K562 (cell line): ENCODE results near the gene PSMB2. TPM values are rescaled to one million over a fixed set of nuclear protein-coding genes. Genes with fewer than 3 reads are reported as not detected.

Experiments
- ARHGAP35 ChIP-seq: fragments of 450-650 bp; IDR thresholded peaks from 2 replicates; pipeline ENCODE4 v1.6.1; 2018; ENCODE audit not compliant: partially characterized antibody
- ARID3B ChIP-seq: fragments of 250-450 bp; sonication (Bioruptor Pico); IDR thresholded peaks from 2 replicates; pipeline ENCODE4 v1.4.0; 2020; ENCODE audit warnings: borderline replicate concordance
- ATF1 ChIP-seq, 2 experiments: fragments of 450-650 bp in 1 of 2; IDR thresholded peaks; 2 replicates each; pipeline ENCODE4 v1.6.1; 2016; ENCODE audit warnings: missing compliant biosample characterization in 1 of 2, missing genetic modification characterization in 1 of 2
- DDX20 ChIP-seq: fragments of 450-650 bp; IDR thresholded peaks from 2 replicates; pipeline ENCODE4 v1.6.1; 2016; ENCODE audit warnings: missing genetic modification characterization, low read depth, mild to moderate bottlenecking, missing compliant biosample characterization, moderate library complexity
- MAX ChIP-seq: sonication (generic); formaldehyde crosslinking; IDR thresholded peaks from 2 replicates; pipeline ENCODE4 v1.9.0; 2022; ENCODE audit warnings: mild to moderate bottlenecking, missing genetic modification reagents
- PRMT5 ChIP-seq: sonication (generic); formaldehyde crosslinking; IDR thresholded peaks from 2 replicates; pipeline ENCODE4 v1.5.0; 2020; ENCODE audit warnings: missing genetic modification reagents
- TBL1XR1 ChIP-seq, 2 experiments: IDR thresholded peaks; 2 replicates each; pipeline ENCODE4 v1.6.1; 2012; ENCODE audit warnings: improper control_type of control experiment in 2 of 2, low read length in 2 of 2, mild to moderate bottlenecking in 1 of 2
- TSHZ1 ChIP-seq: fragments of 250-450 bp; sonication (Bioruptor Pico); IDR thresholded peaks from 2 replicates; pipeline ENCODE4 v1.4.0; 2020; ENCODE audit warnings: mild to moderate bottlenecking, moderate library complexity
- USF2 ChIP-seq: sonication (generic); formaldehyde crosslinking; IDR thresholded peaks from 2 replicates; pipeline ENCODE4 v1.5.0; 2020; ENCODE audit warnings: missing genetic modification reagents
- ZC3H4 ChIP-seq: sonication (generic); formaldehyde crosslinking; IDR thresholded peaks from 2 replicates; pipeline ENCODE4 v1.9.0; 2021; ENCODE audit warnings: missing genetic modification reagents, borderline replicate concordance
- ZC3H8 ChIP-seq: fragments of 450-650 bp; IDR thresholded peaks from 2 replicates; pipeline ENCODE4 v1.6.1; 2017
- ZHX1 ChIP-seq: fragments of 150-350 bp; conservative IDR thresholded peaks from 2 replicates; pipeline ENCODE4 v1.6.1; 2014; ENCODE audit warnings: low read length
- ZNF134 ChIP-seq: fragments of 250-450 bp; sonication (Bioruptor Pico); conservative IDR thresholded peaks from 2 replicates; pipeline ENCODE4 v1.4.0; 2020
- ZNF583 ChIP-seq: fragments of 250-450 bp; sonication (Bioruptor Pico); IDR thresholded peaks from 2 replicates; pipeline ENCODE4 v1.4.0; 2020
- ZNF639 ChIP-seq, 2 experiments: fragments of 200-800 bp in 1 of 2; sonication (Bioruptor generic) in 1 of 2; sonication (generic) in 1 of 2; formaldehyde crosslinking in 1 of 2; IDR thresholded peaks in 1 of 2; conservative IDR thresholded peaks in 1 of 2; 2 replicates each; pipeline versions ENCODE4 v1.5.0 to v1.6.1; 2016 to 2020; ENCODE audit warnings: missing compliant biosample characterization in 1 of 2, missing genetic modification characterization in 1 of 2, missing genetic modification reagents in 1 of 2
- polyA plus RNA-seq, 8 experiments: library from polyadenylated mRNA; depleted of rRNA in 4 of 8; stranded (reverse) in 5 of 8; unstranded in 3 of 8; fragments of >200 nt; fragmentation: Nextera tagmentation in 2 of 8; fragmentation: Illumina TruSeq in 1 of 8; extraction: Ambion mirVana in 2 of 8; extraction: Trizol in 1 of 8; gene quantifications; 2 replicates each; pipeline versions ENCODE4 v1.2.1 to v1.2.3, GENCODE V29; 2011 to 2014; ENCODE audit warnings: inconsistent platforms in 1 of 8, missing spikeins in 1 of 8
- total RNA-seq, 7 experiments: library from RNA; depleted of rRNA in 6 of 7; stranded (reverse); fragments of >200 nt in 6 of 7; fragmentation: Illumina TruSeq in 2 of 7; extraction: Trizol in 2 of 7; gene quantifications; 2 replicates each; pipeline versions ENCODE4 v1.2.1 to v1.2.3, GENCODE V29; 2011 to 2021; ENCODE audit warnings: low replicate concordance in 1 of 7

The PSMB2 gene
- total and polyA plus RNA-seq, 9 of the 15 experiments (the other 6 are each of a cell fraction or from before 2014, with no cell fraction given), result 71.7 to 543 (median 165) TPM

GRCh38 chr1:35557611-35558373 is 83.5 kb downstream of the PSMB2 start, which contains the start of gene NCDN (continued):
- no peak for TF ChIP-seq ARID3B (CRISPR knock-in tag)
- no peak for TF ChIP-seq ZNF134 (CRISPR knock-in tag)
- TF ChIP-seq ARHGAP35, result peak; percentile 34
- TF ChIP-seq ATF1 (CRISPR knock-in tag; IDR thresholded peaks at IDR 0.05), result peak; percentile 33; the same call in 1 of the 2 replicates
- TF ChIP-seq ATF1 (tag; IDR thresholded peaks at IDR 0.05), result peak; percentile 90
- no peak; a peak in 1 of 4 replicates for TF ChIP-seq ZNF639 (CRISPR knock-in tag; conservative IDR thresholded peaks at IDR 0.05 in 1 of 2, IDR thresholded peaks at IDR 0.05 in 1 of 2)
- TF ChIP-seq ZC3H4, result no peak
- peak; percentile 63; the same call in 1 of the 2 replicates for TF ChIP-seq ZHX1
- peak; percentile 2; the same call in 1 of the 2 replicates for TF ChIP-seq MAX (CRISPR knock-in tag)
- TF ChIP-seq DDX20, result no peak
- peak; percentile 39 to 61; a peak in 2 of 4 replicates for TF ChIP-seq TBL1XR1 (IDR thresholded peaks at IDR 0.05; ENCODE audit: low read length in 2 of 2)
- TF ChIP-seq ZNF583 (CRISPR knock-in tag), result peak; percentile 18; the same call in 1 of the 2 replicates
- no peak for TF ChIP-seq TSHZ1
- no peak for TF ChIP-seq USF2
- no peak for TF ChIP-seq PRMT5 (CRISPR knock-in tag)
- TF ChIP-seq ZC3H8, result no peak
